ENCODE results near the gene PAPLN. TPM values are rescaled to one million over a fixed set of nuclear protein-coding genes. Genes with fewer than 3 reads are reported as not detected.

The PAPLN gene
- polyA plus RNA-seq, 1 experiment: 1.0 TPM

DNA sequence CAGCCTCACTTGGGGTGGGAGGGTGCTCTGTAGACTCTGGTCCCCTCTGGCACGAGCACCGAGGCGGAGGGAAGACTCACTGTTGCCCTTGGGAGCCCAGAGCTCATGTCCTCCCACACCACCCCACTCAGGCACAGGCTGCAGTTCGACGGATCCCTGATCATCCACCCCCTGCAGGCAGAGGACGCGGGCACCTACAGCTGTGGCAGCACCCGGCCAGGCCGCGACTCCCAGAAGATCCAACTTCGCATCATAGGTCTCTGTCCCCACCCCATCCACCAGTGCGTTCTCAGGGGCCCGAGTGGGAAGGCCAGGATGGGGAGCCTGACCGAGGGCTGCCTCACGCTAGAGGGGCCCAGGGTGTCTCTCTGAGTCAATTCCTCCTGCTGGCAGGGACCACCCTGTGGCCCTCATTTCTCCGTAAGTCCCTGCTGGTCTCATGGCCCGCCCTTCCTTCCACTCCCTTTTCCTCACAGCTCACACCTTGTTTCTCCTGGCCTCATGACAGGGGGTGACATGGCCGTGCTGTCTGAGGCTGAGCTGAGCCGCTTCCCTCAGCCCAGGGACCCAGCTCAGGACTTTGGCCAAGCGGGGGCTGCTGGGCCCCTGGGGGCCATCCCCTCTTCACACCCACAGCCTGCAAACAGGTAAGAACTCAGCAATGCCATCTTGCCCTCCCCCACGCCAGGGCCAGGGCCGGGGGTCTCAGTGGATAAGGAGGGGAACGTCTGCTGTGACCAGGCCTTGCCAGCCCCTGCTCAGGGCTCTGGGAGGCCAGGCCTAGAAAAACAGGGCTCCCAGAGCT, 27.0 kb downstream of the PAPLN start:
- POLR2A ChIA-PET: no interaction called here
- H3K27me3 ChIP-seq (ENCODE audit: control insufficient read depth, insufficient read depth, low read length): no peaks in the 10 kb centered on the region
- no peaks in the 10 kb centered on the region for H3K36me3 ChIP-seq (ENCODE audit: control insufficient read depth, insufficient read depth, low read length)
- CTCF ChIA-PET: interaction anchor here (0.6 to 0.8 kb wide), 2 partner anchors 11 to 214 kb away, joined by 3 to 4 read pairs; no protein-coding TSS in a partner anchor
- DNase-seq (ENCODE audit: low read depth): no peak
- TF ChIP-seq, protein P1, sequence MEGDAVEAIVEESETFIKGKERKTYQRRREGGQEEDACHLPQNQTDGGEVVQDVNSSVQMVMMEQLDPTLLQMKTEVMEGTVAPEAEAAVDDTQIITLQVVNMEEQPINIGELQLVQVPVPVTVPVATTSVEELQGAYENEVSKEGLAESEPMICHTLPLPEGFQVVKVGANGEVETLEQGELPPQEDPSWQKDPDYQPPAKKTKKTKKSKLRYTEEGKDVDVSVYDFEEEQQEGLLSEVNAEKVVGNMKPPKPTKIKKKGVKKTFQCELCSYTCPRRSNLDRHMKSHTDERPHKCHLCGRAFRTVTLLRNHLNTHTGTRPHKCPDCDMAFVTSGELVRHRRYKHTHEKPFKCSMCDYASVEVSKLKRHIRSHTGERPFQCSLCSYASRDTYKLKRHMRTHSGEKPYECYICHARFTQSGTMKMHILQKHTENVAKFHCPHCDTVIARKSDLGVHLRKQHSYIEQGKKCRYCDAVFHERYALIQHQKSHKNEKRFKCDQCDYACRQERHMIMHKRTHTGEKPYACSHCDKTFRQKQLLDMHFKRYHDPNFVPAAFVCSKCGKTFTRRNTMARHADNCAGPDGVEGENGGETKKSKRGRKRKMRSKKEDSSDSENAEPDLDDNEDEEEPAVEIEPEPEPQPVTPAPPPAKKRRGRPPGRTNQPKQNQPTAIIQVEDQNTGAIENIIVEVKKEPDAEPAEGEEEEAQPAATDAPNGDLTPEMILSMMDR (IDR thresholded peaks at IDR 0.05; ENCODE audit: insufficient read depth, low read depth, low read length): no peak
- no peak overlapping the region for H3K4me3 ChIP-seq (ENCODE audit: low read depth, low read length)

DNA sequence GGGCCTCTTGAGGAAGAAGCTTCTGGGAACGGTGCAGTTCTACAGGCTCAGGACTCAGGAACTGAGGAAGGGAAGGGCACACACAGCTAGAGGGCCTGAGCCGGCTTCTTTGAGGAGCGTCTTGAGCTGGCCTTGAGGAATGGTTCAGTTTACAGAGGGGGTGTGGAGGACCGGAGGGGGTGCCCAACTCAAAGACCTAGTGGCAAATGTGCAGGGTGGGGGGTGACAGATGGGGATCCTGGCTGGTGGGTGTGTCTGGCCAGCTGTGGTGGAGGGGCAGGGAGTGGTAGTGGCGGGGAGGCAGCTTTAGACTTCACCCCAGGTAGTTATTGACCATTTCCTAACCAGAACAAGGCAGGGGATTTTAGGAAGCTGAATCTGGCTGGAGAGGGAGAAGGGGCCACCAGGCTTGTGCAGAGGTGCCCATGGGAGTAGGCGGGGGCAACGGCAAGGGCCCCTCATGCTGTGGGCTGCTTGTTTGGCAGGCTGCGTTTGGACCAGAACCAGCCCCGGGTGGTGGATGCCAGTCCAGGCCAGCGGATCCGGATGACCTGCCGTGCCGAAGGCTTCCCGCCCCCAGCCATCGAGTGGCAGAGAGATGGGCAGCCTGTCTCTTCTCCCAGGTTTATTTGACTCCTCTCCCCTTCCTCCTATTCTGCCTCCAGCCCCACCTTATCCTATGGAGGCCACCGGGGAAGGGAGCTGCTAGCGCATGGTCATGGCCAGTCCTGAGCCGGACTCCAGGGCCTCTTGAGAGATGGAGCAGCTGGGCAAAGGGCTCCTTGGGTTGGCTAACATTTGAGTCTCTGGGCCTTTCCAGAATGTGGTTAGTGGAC, 27.8 kb downstream of the PAPLN start:
- H3K4me3 ChIP-seq (ENCODE audit: low read depth, low read length): no peak overlapping the region
- no peaks in the 10 kb centered on the region for H3K36me3 ChIP-seq (ENCODE audit: control insufficient read depth, insufficient read depth, low read length)
- TF ChIP-seq, protein P1 (IDR thresholded peaks at IDR 0.05; ENCODE audit: insufficient read depth, low read depth, low read length): no peak
- POLR2A ChIA-PET: no interaction called here
- H3K27me3 ChIP-seq (ENCODE audit: control insufficient read depth, insufficient read depth, low read length): no peaks in the 10 kb centered on the region
- no peak for DNase-seq (ENCODE audit: low read depth)
- CTCF ChIA-PET: interaction anchor here (0.8 to 0.9 kb wide), 2 partner anchors 10 to 13 kb away, joined by 3 read pairs; no protein-coding TSS in a partner anchor

DNA sequence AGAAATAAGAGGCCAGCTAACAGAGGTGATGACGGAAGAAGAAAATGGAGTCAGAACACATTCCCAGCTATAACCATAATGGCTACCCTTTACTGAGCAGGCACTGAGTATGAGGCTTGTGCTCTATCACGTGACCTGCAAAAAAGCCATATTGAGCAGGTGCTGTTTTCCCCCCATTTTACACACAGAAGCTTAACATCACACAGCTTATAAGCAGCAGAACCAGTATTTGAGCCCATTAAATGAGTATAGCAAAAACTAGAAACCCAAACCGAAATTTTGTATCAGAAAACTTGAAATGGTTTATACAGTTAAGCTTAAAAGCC, 28.4 kb downstream of the PAPLN start:
- CTCF ChIA-PET: interaction anchor here (0.9 kb wide), 1 partner anchor 13 kb away, joined by 3 read pairs; no protein-coding TSS in a partner anchor
- no peaks in the 10 kb centered on the region for H3K36me3 ChIP-seq (ENCODE audit: control insufficient read depth, insufficient read depth, low read length)
- no peak for DNase-seq (ENCODE audit: low read depth)
- no peaks in the 10 kb centered on the region for H3K27me3 ChIP-seq (ENCODE audit: control insufficient read depth, insufficient read depth, low read length)
- TF ChIP-seq, protein P1 (IDR thresholded peaks at IDR 0.05; ENCODE audit: insufficient read depth, low read depth, low read length): no peak
- POLR2A ChIA-PET: no interaction called here
- H3K4me3 ChIP-seq (ENCODE audit: low read depth, low read length): no peak overlapping the region

DNA sequence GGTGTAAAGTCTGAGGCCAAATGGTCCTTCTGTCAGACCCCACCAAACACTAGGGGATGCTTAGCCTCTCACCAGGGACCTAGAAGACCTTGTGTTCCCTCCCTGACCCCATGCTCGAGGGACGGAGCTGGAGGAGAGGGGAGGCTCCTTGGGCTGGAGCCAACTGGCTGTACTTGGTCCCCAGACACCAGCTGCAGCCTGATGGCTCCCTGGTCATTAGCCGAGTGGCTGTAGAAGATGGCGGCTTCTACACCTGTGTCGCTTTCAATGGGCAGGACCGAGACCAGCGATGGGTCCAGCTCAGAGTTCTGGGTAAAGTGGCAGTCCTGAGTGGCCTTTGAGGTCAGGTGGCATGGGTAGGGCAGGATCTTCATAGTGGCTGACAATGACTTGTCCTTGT, 29.0 kb downstream of the PAPLN start:
- POLR2A ChIA-PET: no interaction called here
- H3K36me3 ChIP-seq (ENCODE audit: control insufficient read depth, insufficient read depth, low read length): no peaks in the 10 kb centered on the region
- H3K27me3 ChIP-seq (ENCODE audit: control insufficient read depth, insufficient read depth, low read length): no peaks in the 10 kb centered on the region
- DNase-seq (ENCODE audit: low read depth): no peak
- CTCF ChIA-PET: interaction anchor here (0.9 to 1.4 kb wide), 3 partner anchors 9 to 14 kb away, joined by 3 to 4 read pairs (median 3); no protein-coding TSS in a partner anchor
- TF ChIP-seq, protein P1 (IDR thresholded peaks at IDR 0.05; ENCODE audit: insufficient read depth, low read depth, low read length): no peak
- H3K4me3 ChIP-seq (ENCODE audit: low read depth, low read length): no peak overlapping the region

DNA sequence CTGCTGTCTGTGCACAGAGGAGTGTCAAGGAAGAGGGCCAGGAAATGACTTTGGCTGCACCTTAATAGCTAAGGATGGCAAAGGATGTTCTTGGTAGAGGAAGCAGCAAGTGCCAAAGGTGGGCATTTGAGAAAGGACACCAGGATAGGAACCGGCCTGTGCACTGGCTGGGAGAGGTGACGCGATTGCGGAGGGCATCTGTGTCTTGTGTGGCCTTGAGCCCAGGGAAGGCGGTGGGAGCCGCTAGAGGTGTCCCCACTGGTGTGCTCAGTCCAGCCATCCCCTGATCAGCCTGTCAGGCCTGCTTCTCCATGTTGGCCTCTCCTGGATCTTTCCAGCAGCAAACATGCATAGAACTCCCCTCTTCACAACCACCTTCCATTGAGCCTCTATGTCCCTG, 30.2 kb downstream of the PAPLN start:
- ChIA-PET POLR2A (no interaction called here), CTCF (interaction anchor here (1.1 to 1.4 kb wide), 2 partner anchors 8 to 11 kb away, joined by 3 to 4 read pairs; no protein-coding TSS in a partner anchor)
- Histone ChIP-seq H3K4me3 (ENCODE audit: low read depth, low read length) (no peak overlapping the region), H3K27me3 (ENCODE audit: control insufficient read depth, insufficient read depth, low read length) (no peaks in the 10 kb centered on the region), H3K36me3 (ENCODE audit: control insufficient read depth, insufficient read depth, low read length) (no peaks in the 10 kb centered on the region)
- DNase-seq (ENCODE audit: low read depth): no peak
- TF ChIP-seq, protein P1 (IDR thresholded peaks at IDR 0.05; ENCODE audit: insufficient read depth, low read depth, low read length): no peak
